ENCODE results near the gene NOS2.
"Not testable (repeated sequence)": the region's sequence is repeated elsewhere in the genome, so short reads cannot be mapped to it uniquely, and the experiment has no call there.

NOS2 gene

GRCh38 chr17:27800522-27800921 lies at the start of gene NOS2:
NOS2 (minus strand) TSS chr17:27800529; CDS start chr17:27798809, 1,720 bp downstream.
- no peak for DNase-seq (ENCODE audit: low read depth)
- no peak for TF ChIP-seq CTCF (IDR thresholded peaks at IDR 0.05; ENCODE audit: low read length, missing control alignments)
- no peak within 1 kb of the TSS for H3K4me3 ChIP-seq (replicated peaks; ENCODE audit: low read depth, low read length)

- TF ChIP-seq CTCF (IDR thresholded peaks at IDR 0.05; ENCODE audit: low read length, missing control alignments) = no peak
- H3K4me3 ChIP-seq (replicated peaks; ENCODE audit: low read depth, low read length) = no peak overlapping the region
- DNase-seq (ENCODE audit: low read depth) = no peak
These were observed 49.3 kb upstream of the NOS2 start for GRCh38 chr17:27849474-27850185.

GRCh38 chr17:27848931-27849330 lies 48.6 kb upstream of the NOS2 start:
- DNase-seq (ENCODE audit: low read depth) = peak; percentile 1
- TF ChIP-seq CTCF (IDR thresholded peaks at IDR 0.05; ENCODE audit: low read length, missing control alignments) = no peak
- H3K4me3 ChIP-seq (replicated peaks; ENCODE audit: low read depth, low read length) = no peak overlapping the region

GRCh38 chr17:27846808-27847307 lies 46.5 kb upstream of the NOS2 start:
- DNase-seq (ENCODE audit: low read depth); H3K4me3 ChIP-seq (replicated peaks; ENCODE audit: low read depth, low read length): not testable (repeated sequence)

- H3K4me3 ChIP-seq (replicated peaks; ENCODE audit: low read depth, low read length) = no peak overlapping the region
- no peak for DNase-seq (ENCODE audit: low read depth)
- no peak for TF ChIP-seq CTCF (IDR thresholded peaks at IDR 0.05; ENCODE audit: low read length, missing control alignments)
These were observed 45.8 kb upstream of the NOS2 start for GRCh38 chr17:27846042-27846655.

- no peak for DNase-seq (ENCODE audit: low read depth)
- no peak overlapping the region for H3K4me3 ChIP-seq (replicated peaks; ENCODE audit: low read depth, low read length)
- no peak for TF ChIP-seq CTCF (IDR thresholded peaks at IDR 0.05; ENCODE audit: low read length, missing control alignments)
These were observed 45.1 kb upstream of the NOS2 start for GRCh38 chr17:27845264-27846041.

GRCh38 chr17:27840688-27841087 lies 40.4 kb upstream of the NOS2 start:
- H3K4me3 ChIP-seq (replicated peaks; ENCODE audit: low read depth, low read length) = no peak overlapping the region
- no peak for TF ChIP-seq CTCF (IDR thresholded peaks at IDR 0.05; ENCODE audit: low read length, missing control alignments)
- DNase-seq (ENCODE audit: low read depth) = no peak

GRCh38 chr17:27840406-27840678 lies 40.0 kb upstream of the NOS2 start:
- not testable (repeated sequence) for DNase-seq (ENCODE audit: low read depth); H3K4me3 ChIP-seq (replicated peaks; ENCODE audit: low read depth, low read length)

- not testable (repeated sequence) for H3K4me3 ChIP-seq (replicated peaks; ENCODE audit: low read depth, low read length); DNase-seq (ENCODE audit: low read depth)
These were observed 39.5 kb upstream of the NOS2 start for GRCh38 chr17:27839571-27840405.

GRCh38 chr17:27838607-27839006 lies 38.3 kb upstream of the NOS2 start:
- not testable (repeated sequence) for DNase-seq (ENCODE audit: low read depth)

More at GRCh38 chr17:27838607-27839006, 38.3 kb upstream of the NOS2 start:
- H3K4me3 ChIP-seq (replicated peaks; ENCODE audit: low read depth, low read length) = not testable (repeated sequence)
